HG03066 (cell line): ENCODE measurements around the gene TERF2IP.

Experiments
- ATAC-seq: cut with Tn5 transposase; IDR thresholded peaks from one replicate; pipeline ENCODE4 v1.9.1; 2021; ENCODE audit warnings: low read depth; ENCODE audit not compliant: unreplicated experiment

The TERF2IP gene

GRCh38 chr16:75647492-75648264 is at the start of gene TERF2IP, which contains the start of gene KARS1:
Gene TERF2IP, plus strand, starts transcription at chr16:75647773. Its CDS starts 110 bp downstream, at chr16:75647883.
Gene KARS1, minus strand, starts transcription at chr16:75647665. Its CDS starts 26 bp downstream, at chr16:75647639.
- peak; percentile 83 for ATAC-seq

- ATAC-seq: no peak
Observed at GRCh38 chr16:75599452-75600277, 47.9 kb upstream of the TERF2IP start.

GRCh38 chr16:75603241-75603640 is 44.3 kb upstream of the TERF2IP start:
- ATAC-seq: no peak

GRCh38 chr16:75606507-75606906 is 41.1 kb upstream of the TERF2IP start:
- no peak for ATAC-seq

GRCh38 chr16:75614066-75614897 is 33.3 kb upstream of the TERF2IP start:
- no peak for ATAC-seq

- ATAC-seq: no peak
Observed at GRCh38 chr16:75615619-75616018, 32.0 kb upstream of the TERF2IP start.

GRCh38 chr16:75616521-75617010 is 31.0 kb upstream of the TERF2IP start:
- ATAC-seq: no peak

GRCh38 chr16:75617121-75617520 is 30.5 kb upstream of the TERF2IP start:
- no peak for ATAC-seq

GRCh38 chr16:75618780-75619179 is 28.8 kb upstream of the TERF2IP start:
- ATAC-seq: no peak

GRCh38 chr16:75620326-75621169 is 27.0 kb upstream of the TERF2IP start:
- ATAC-seq: no peak

- no peak for ATAC-seq
Observed at GRCh38 chr16:75621170-75621477, 26.4 kb upstream of the TERF2IP start.

- ATAC-seq: peak; percentile 97
Observed at GRCh38 chr16:75622761-75623605, 24.6 kb upstream of the TERF2IP start, which contains the start of gene ADAT1. Gene ADAT1, minus strand, starts transcription at chr16:75623281. Its CDS starts 2,482 bp downstream, at chr16:75620799.

GRCh38 chr16:75624921-75625334 is 22.6 kb upstream of the TERF2IP start:
- ATAC-seq: no peak

- ATAC-seq: no peak
Observed at GRCh38 chr16:75626806-75627205, 20.8 kb upstream of the TERF2IP start.

GRCh38 chr16:75627851-75628250 is 19.7 kb upstream of the TERF2IP start:
- ATAC-seq: no peak

GRCh38 chr16:75628351-75628750 is 19.2 kb upstream of the TERF2IP start:
- no peak for ATAC-seq

- no peak for ATAC-seq
Observed at GRCh38 chr16:75629132-75629531, 18.4 kb upstream of the TERF2IP start.

- ATAC-seq: no peak
Observed at GRCh38 chr16:75630052-75630451, 17.5 kb upstream of the TERF2IP start.

- no peak for ATAC-seq
Observed at GRCh38 chr16:75632857-75633256, 14.7 kb upstream of the TERF2IP start.
